PC-3 (cell line): ENCODE data around the gene SLC23A1.

Experiments
- EZH2 ChIP-seq: fragments of 300-600 bp; sonication (generic); IDR thresholded peaks from one replicate; pipeline ENCODE4 v1.6.1; 2017; ENCODE audit warnings: antibody characterized with exemption, mild to moderate bottlenecking, low read length; ENCODE audit not compliant: unreplicated experiment
- EZH2phosphoT487 ChIP-seq: fragments of 300-600 bp; sonication (generic); IDR thresholded peaks from 2 replicates; pipeline ENCODE4 v1.6.1; 2018; ENCODE audit warnings: mild to moderate bottlenecking, antibody characterized with exemption, low read length, borderline replicate concordance
- TF ChIP-seq, protein P1 (sequence below): fragments of 300-600 bp; sonication (generic); conservative IDR thresholded peaks from 2 replicates; pipeline ENCODE4 v1.5.1; 2017; ENCODE audit warnings: antibody characterized with exemption, low read depth, mild to moderate bottlenecking, low read length

DNA sequence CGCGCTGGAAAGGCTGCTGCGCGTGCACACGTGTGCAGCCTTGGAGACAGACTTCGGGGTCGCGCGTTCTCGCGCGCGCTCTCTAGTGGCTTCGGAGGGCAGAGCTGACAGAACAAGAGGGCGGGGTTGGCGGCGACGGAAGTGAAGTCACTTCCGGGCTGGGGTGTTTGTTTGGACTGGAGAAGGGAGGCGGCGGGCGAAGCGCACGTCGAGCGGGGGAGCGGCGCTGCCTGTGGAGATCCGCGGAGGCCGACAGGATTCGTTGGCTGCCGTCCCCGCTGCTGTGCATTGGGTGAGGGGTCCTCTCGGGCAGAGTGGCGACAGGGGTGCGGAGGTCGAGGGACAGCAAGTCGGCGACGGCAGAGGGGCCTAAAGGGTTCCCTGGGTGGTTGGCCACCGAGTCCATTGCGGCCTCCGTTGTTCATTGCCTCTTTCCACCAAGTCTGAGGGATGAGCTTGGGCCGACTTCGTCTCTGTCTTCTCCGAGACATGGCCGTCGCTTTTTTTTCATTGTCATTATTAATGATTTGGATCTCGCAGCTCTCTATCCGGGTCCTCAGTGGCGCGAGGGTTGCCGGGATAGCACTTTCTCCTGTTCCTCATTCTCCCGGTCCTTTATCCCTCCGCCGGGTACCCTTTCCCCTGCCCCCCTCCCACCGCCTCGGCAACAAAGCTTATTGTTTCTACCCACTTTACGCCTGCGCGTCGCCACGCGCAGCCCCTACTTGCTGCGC lies 41.2 kb downstream of the SLC23A1 start, which contains the start of gene PAIP2:
- TF ChIP-seq, protein P1, sequence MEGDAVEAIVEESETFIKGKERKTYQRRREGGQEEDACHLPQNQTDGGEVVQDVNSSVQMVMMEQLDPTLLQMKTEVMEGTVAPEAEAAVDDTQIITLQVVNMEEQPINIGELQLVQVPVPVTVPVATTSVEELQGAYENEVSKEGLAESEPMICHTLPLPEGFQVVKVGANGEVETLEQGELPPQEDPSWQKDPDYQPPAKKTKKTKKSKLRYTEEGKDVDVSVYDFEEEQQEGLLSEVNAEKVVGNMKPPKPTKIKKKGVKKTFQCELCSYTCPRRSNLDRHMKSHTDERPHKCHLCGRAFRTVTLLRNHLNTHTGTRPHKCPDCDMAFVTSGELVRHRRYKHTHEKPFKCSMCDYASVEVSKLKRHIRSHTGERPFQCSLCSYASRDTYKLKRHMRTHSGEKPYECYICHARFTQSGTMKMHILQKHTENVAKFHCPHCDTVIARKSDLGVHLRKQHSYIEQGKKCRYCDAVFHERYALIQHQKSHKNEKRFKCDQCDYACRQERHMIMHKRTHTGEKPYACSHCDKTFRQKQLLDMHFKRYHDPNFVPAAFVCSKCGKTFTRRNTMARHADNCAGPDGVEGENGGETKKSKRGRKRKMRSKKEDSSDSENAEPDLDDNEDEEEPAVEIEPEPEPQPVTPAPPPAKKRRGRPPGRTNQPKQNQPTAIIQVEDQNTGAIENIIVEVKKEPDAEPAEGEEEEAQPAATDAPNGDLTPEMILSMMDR, result peak; percentile 63
- TF ChIP-seq EZH2phosphoT487, result no peak
- no peak for TF ChIP-seq EZH2
